Activated CD4-positive, alpha-beta T cell treated with anti-CD3 and anti-CD28 coated beads, Interleukin-2, amount 10 ng/mL, durations not matched to agents 7 days and 5 days (primary cell): ENCODE measurements around the gene PIGW. TPM values are rescaled to one million over a fixed set of nuclear protein-coding genes. Genes with fewer than 3 reads are reported as not detected.

ENCODE experiments used
- CTCF ChIA-PET: fragments of 350-600 bp; sonication (Branson Sonifier 250); formaldehyde crosslinking; loops from one replicate; lab custom pipeline; 2021; ENCODE audit warnings: antibody characterized with exemption; lab: Charles Lee
- POLR2A ChIA-PET: fragments of 350-600 bp; sonication (Branson Sonifier 250); formaldehyde crosslinking; loops from one replicate; lab custom pipeline; 2021; ENCODE audit warnings: antibody characterized with exemption; lab: Charles Lee
- DNase-seq: peaks from one replicate; pipeline ENCODE4 v3.0.0-alpha.2; 2020
- H3K27ac Mint-ChIP-seq: one replicate; pipeline ENCODE4 v1.8.0; 2021; ENCODE audit warnings: mild to moderate bottlenecking, moderate library complexity, mixed read lengths
- H3K27me3 Mint-ChIP-seq: one replicate; pipeline ENCODE4 v1.8.0; 2021; ENCODE audit warnings: mixed read lengths
- H3K36me3 Mint-ChIP-seq: one replicate; pipeline ENCODE4 v1.8.0; 2021; ENCODE audit warnings: low read depth, mixed read lengths
- H3K4me1 Mint-ChIP-seq: one replicate; pipeline ENCODE4 v1.8.0; 2021; ENCODE audit warnings: mixed read lengths
- H3K4me3 Mint-ChIP-seq: one replicate; pipeline ENCODE4 v1.8.0; 2021; ENCODE audit warnings: mild to moderate bottlenecking, moderate library complexity, mixed read lengths
- H3K9me3 Mint-ChIP-seq: one replicate; pipeline ENCODE4 v1.8.0; 2021; ENCODE audit warnings: mixed read lengths
- total RNA-seq, 2 experiments: library from RNA; stranded (reverse); gene quantifications; one replicate each; pipeline ENCODE4 v1.2.3, GENCODE V29; 2021

Gene PIGW
- total RNA-seq = 10 to 100 TPM; 12.8 to 15.2 TPM

GRCh38 chr17:36534840-36535668 lies at the start of gene PIGW, which contains the start of gene MYO19:
PIGW (plus strand) TSS chr17:36534987; CDS start chr17:36537102, 2,115 bp downstream.
MYO19 (minus strand) TSS chr17:36534868; CDS start chr17:36532538, 2,330 bp downstream.
- H3K9me3 Mint-ChIP-seq = peaks cover 3% of the 10 kb centered on the region
- peak; percentile 87 for DNase-seq
- no peaks in the 10 kb centered on the region for H3K27me3 Mint-ChIP-seq
- peaks cover 37% of the 10 kb centered on the region for H3K36me3 Mint-ChIP-seq
- H3K4me1 Mint-ChIP-seq = peaks cover 43% of the 10 kb centered on the region
- peak within 1 kb of the TSS; percentile 93 for H3K4me3 Mint-ChIP-seq
- ChIA-PET CTCF (interaction anchor here (0.8 to 2.3 kb wide), 8 partner anchors 7 to 644 kb away, joined by 3 to 11 read pairs (median 3); no protein-coding TSS in a partner anchor), POLR2A (interaction anchor here (1.1 kb wide), 1 partner anchor 10 kb away, joined by 3 read pairs; the partner anchor contains the start of gene GGNBP2)
- peak within 1 kb of the TSS; percentile 99 for H3K27ac Mint-ChIP-seq

GRCh38 chr17:36485027-36485426 lies 49.8 kb upstream of the PIGW start:
- CTCF ChIA-PET = interaction anchor here (0.6 kb wide), 1 partner anchor 38 kb away, joined by 4 read pairs; no protein-coding TSS in a partner anchor
- POLR2A ChIA-PET = no interaction called here
- H3K9me3 Mint-ChIP-seq = no peaks in the 10 kb centered on the region

GRCh38 chr17:36485805-36486203 lies 49.0 kb upstream of the PIGW start:
- CTCF ChIA-PET = no interaction called here
- peak overlapping the region; percentile 98 for H3K27ac Mint-ChIP-seq
- POLR2A ChIA-PET = interaction anchor here (0.7 kb wide), 1 partner anchor 13 kb away, joined by 3 read pairs; no protein-coding TSS in a partner anchor
- peaks cover 14% of the 10 kb centered on the region for H3K27me3 Mint-ChIP-seq
- no peaks in the 10 kb centered on the region for H3K9me3 Mint-ChIP-seq
- peaks cover 15% of the 10 kb centered on the region for H3K36me3 Mint-ChIP-seq
- peaks cover 53% of the 10 kb centered on the region for H3K4me1 Mint-ChIP-seq
- H3K4me3 Mint-ChIP-seq = peak overlapping the region; percentile 94
- DNase-seq = no peak

More at GRCh38 chr17:36485027-36485426, 49.8 kb upstream of the PIGW start:
- Mint-ChIP-seq H3K4me3 (peak overlapping the region; percentile 94), H3K4me1 (peaks cover 49% of the 10 kb centered on the region), H3K36me3 (peaks cover 11% of the 10 kb centered on the region), H3K27ac (peak overlapping the region; percentile 9), H3K27me3 (peaks cover 17% of the 10 kb centered on the region)
- no peak for DNase-seq

GRCh38 chr17:36486204-36487194 lies 48.3 kb upstream of the PIGW start, which contains the start of gene ZNHIT3:
ZNHIT3 (plus strand) TSS chr17:36486681; CDS start chr17:36486700, 19 bp downstream.
- Mint-ChIP-seq H3K4me1 (peaks cover 57% of the 10 kb centered on the region), H3K27ac (peak within 1 kb of the TSS; percentile 98), H3K27me3 (peaks cover 10% of the 10 kb centered on the region), H3K36me3 (peaks cover 19% of the 10 kb centered on the region), H3K9me3 (no peaks in the 10 kb centered on the region), H3K4me3 (peak within 1 kb of the TSS; percentile 94)
- ChIA-PET POLR2A (interaction anchor here (0.7 kb wide), 1 partner anchor 12 kb away, joined by 3 read pairs; no protein-coding TSS in a partner anchor), CTCF (no interaction called here)
- DNase-seq = peak; percentile 95

- Mint-ChIP-seq H3K4me3 (no peak overlapping the region), H3K36me3 (peaks cover 55% of the 10 kb centered on the region), H3K27ac (no peak overlapping the region), H3K27me3 (no peaks in the 10 kb centered on the region), H3K9me3 (no peaks in the 10 kb centered on the region), H3K4me1 (peaks cover 15% of the 10 kb centered on the region)
- ChIA-PET POLR2A (no interaction called here), CTCF (interaction anchor here (1.2 kb wide), 1 partner anchor 12 kb away, joined by 3 read pairs; no protein-coding TSS in a partner anchor)
- no peak for DNase-seq
Measured at GRCh38 chr17:36493956-36494355, 40.8 kb upstream of the PIGW start.

GRCh38 chr17:36494674-36495073 lies 40.1 kb upstream of the PIGW start:
- POLR2A ChIA-PET = interaction anchor here (0.6 kb wide), 1 partner anchor 11 kb away, joined by 3 read pairs; no protein-coding TSS in a partner anchor
- Mint-ChIP-seq H3K4me3 (no peak overlapping the region), H3K4me1 (peaks cover 11% of the 10 kb centered on the region), H3K9me3 (no peaks in the 10 kb centered on the region), H3K27ac (no peak overlapping the region), H3K36me3 (peaks cover 53% of the 10 kb centered on the region), H3K27me3 (no peaks in the 10 kb centered on the region)
- no peak for DNase-seq
- CTCF ChIA-PET = interaction anchor here (1.2 kb wide), 1 partner anchor 11 kb away, joined by 3 read pairs; no protein-coding TSS in a partner anchor

- no peak overlapping the region for H3K4me3 Mint-ChIP-seq
- no peak for DNase-seq
- H3K4me1 Mint-ChIP-seq = peaks cover 8% of the 10 kb centered on the region
- H3K36me3 Mint-ChIP-seq = peaks cover 50% of the 10 kb centered on the region
- ChIA-PET POLR2A (interaction anchor here (0.6 kb wide), 1 partner anchor 11 kb away, joined by 3 read pairs; no protein-coding TSS in a partner anchor), CTCF (no interaction called here)
- no peak overlapping the region for H3K27ac Mint-ChIP-seq
- no peaks in the 10 kb centered on the region for H3K27me3 Mint-ChIP-seq
- H3K9me3 Mint-ChIP-seq = no peaks in the 10 kb centered on the region
Measured at GRCh38 chr17:36495076-36495578, 39.7 kb upstream of the PIGW start.

- H3K36me3 Mint-ChIP-seq = peaks cover 45% of the 10 kb centered on the region
- ChIA-PET CTCF (no interaction called here), POLR2A (no interaction called here)
- peak overlapping the region; percentile 64 for H3K27ac Mint-ChIP-seq
- DNase-seq = no peak
- no peaks in the 10 kb centered on the region for H3K9me3 Mint-ChIP-seq
- H3K27me3 Mint-ChIP-seq = no peaks in the 10 kb centered on the region
- H3K4me3 Mint-ChIP-seq = no peak overlapping the region
- H3K4me1 Mint-ChIP-seq = peaks cover 4% of the 10 kb centered on the region
Measured at GRCh38 chr17:36496018-36496789, 38.6 kb upstream of the PIGW start.

GRCh38 chr17:36498155-36498554 lies 36.6 kb upstream of the PIGW start:
- H3K27ac Mint-ChIP-seq = no peak overlapping the region
- POLR2A ChIA-PET = interaction anchor here (0.6 kb wide), 2 partner anchors 9 to 12 kb away, joined by 3 to 5 read pairs; partner anchors contain the start of gene ZNHIT3

GRCh38 chr17:36498560-36499300 lies 36.1 kb upstream of the PIGW start:
- ChIA-PET CTCF (interaction anchor here (0.9 to 1.3 kb wide), 3 partner anchors 10 to 15 kb away, joined by 3 to 6 read pairs (median 3); no protein-coding TSS in a partner anchor), POLR2A (interaction anchor here (0.6 kb wide), 2 partner anchors 9 to 12 kb away, joined by 3 to 5 read pairs; partner anchors contain the start of gene ZNHIT3)
- no peak for DNase-seq
- Mint-ChIP-seq H3K27me3 (no peaks in the 10 kb centered on the region), H3K36me3 (peaks cover 34% of the 10 kb centered on the region), H3K4me1 (no peaks in the 10 kb centered on the region), H3K9me3 (no peaks in the 10 kb centered on the region), H3K4me3 (no peak overlapping the region), H3K27ac (no peak overlapping the region)

More at GRCh38 chr17:36498155-36498554, 36.6 kb upstream of the PIGW start:
- DNase-seq = no peak
- CTCF ChIA-PET = interaction anchor here (0.9 to 1.3 kb wide), 2 partner anchors 10 to 15 kb away, joined by 3 read pairs; no protein-coding TSS in a partner anchor
- Mint-ChIP-seq H3K9me3 (no peaks in the 10 kb centered on the region), H3K4me3 (no peak overlapping the region), H3K36me3 (peaks cover 31% of the 10 kb centered on the region), H3K4me1 (no peaks in the 10 kb centered on the region), H3K27me3 (no peaks in the 10 kb centered on the region)
